Measurements from ENCODE around the gene TUBG1. TPM values are rescaled to one million over a fixed set of nuclear protein-coding genes. Genes with fewer than 3 reads are reported as not detected.

The TUBG1 gene
- polyA plus RNA-seq, 2 of the 4 experiments (the other 2 are of a cell fraction), result 73.3 to 156 TPM

- ChIA-PET POLR2A (no interaction called here), CTCF (no interaction called here)
- H3K9me3 ChIP-seq, result no peaks in the 10 kb centered on the region
- H3K4me2 ChIP-seq, result no peak overlapping the region
- WGBS (ENCODE audit: missing lambda C conversion rate), result 91% methylated on average over 4 of the region's 4 CpGs
- no peaks in the 10 kb centered on the region for H3K4me1 ChIP-seq
- no peak overlapping the region for H3K27ac ChIP-seq
- ATAC-seq (no peak), FAIRE-seq (no peak), DNase-seq (ENCODE audit: low read depth in 1 of 2, low spot score in 1 of 2) (no peak)
- TF ChIP-seq KDM1A (IDR thresholded peaks at IDR 0.05; ENCODE audit: low read depth) (no peak), NFE2L2 (conservative IDR thresholded peaks at IDR 0.05; ENCODE audit: low read length) (peak; percentile 73), HEYL (CRISPR knock-in tag; IDR thresholded peaks at IDR 0.05) (no peak), GATA3 (IDR thresholded peaks at IDR 0.05; ENCODE audit: borderline replicate concordance) (no peak), ESRRA (IDR thresholded peaks at IDR 0.05; ENCODE audit: borderline replicate concordance, low read length) (no peak), HOXB5 (CRISPR knock-in tag; IDR thresholded peaks at IDR 0.05) (no peak)
- no peak overlapping the region for H3K4me3 ChIP-seq
Observed at GRCh38 chr17:42640121-42640520, 30.6 kb downstream of the TUBG1 start.

GRCh38 chr17:42642336-42642735, 32.9 kb downstream of the TUBG1 start:
- Histone ChIP-seq H3K27ac (no peak overlapping the region), H3K4me2 (no peak overlapping the region), H3K4me1 (no peaks in the 10 kb centered on the region), H3K9me3 (no peaks in the 10 kb centered on the region), H3K4me3 (no peak overlapping the region)
- TF ChIP-seq HMGXB4 (CRISPR knock-in tag; IDR thresholded peaks at IDR 0.05; ENCODE audit: borderline replicate concordance) (no peak), CEBPB (IDR thresholded peaks at IDR 0.05) (no peak), CBX8 (IDR thresholded peaks at IDR 0.05) (no peak), CBX2 (IDR thresholded peaks at IDR 0.05; ENCODE audit: borderline replicate concordance, low read depth) (no peak), HDAC2 (IDR thresholded peaks at IDR 0.05) (no peak)
- TF ChIP-seq, protein P1, sequence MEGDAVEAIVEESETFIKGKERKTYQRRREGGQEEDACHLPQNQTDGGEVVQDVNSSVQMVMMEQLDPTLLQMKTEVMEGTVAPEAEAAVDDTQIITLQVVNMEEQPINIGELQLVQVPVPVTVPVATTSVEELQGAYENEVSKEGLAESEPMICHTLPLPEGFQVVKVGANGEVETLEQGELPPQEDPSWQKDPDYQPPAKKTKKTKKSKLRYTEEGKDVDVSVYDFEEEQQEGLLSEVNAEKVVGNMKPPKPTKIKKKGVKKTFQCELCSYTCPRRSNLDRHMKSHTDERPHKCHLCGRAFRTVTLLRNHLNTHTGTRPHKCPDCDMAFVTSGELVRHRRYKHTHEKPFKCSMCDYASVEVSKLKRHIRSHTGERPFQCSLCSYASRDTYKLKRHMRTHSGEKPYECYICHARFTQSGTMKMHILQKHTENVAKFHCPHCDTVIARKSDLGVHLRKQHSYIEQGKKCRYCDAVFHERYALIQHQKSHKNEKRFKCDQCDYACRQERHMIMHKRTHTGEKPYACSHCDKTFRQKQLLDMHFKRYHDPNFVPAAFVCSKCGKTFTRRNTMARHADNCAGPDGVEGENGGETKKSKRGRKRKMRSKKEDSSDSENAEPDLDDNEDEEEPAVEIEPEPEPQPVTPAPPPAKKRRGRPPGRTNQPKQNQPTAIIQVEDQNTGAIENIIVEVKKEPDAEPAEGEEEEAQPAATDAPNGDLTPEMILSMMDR (IDR thresholded peaks at IDR 0.05), result no peak
- TF ChIP-seq, protein P2, sequence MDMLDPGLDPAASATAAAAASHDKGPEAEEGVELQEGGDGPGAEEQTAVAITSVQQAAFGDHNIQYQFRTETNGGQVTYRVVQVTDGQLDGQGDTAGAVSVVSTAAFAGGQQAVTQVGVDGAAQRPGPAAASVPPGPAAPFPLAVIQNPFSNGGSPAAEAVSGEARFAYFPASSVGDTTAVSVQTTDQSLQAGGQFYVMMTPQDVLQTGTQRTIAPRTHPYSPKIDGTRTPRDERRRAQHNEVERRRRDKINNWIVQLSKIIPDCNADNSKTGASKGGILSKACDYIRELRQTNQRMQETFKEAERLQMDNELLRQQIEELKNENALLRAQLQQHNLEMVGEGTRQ (IDR thresholded peaks at IDR 0.05), result no peak
- POLR2A ChIA-PET, result no interaction called here
- CTCF ChIA-PET, result interaction anchor here (1.4 to 1.6 kb wide), 2 partner anchors 24 to 64 kb away, joined by 3 to 6 read pairs; partner anchors contain the start of gene PSMC3IP
- no peak for DNase-seq (ENCODE audit: low read depth in 1 of 2, low spot score in 1 of 2)
- 10% methylated on average over 2 of the region's 2 CpGs for WGBS (ENCODE audit: missing lambda C conversion rate)
- peak; percentile 32 to 44; a peak in 2 of 6 replicates for ATAC-seq
- no peak for FAIRE-seq

- no peak overlapping the region for H3K27ac ChIP-seq
- ChIA-PET POLR2A (no interaction called here), CTCF (interaction anchor here (0.6 to 2.4 kb wide), 10 partner anchors 11 to 673 kb away, joined by 3 to 8 read pairs (median 4); partner anchors contain the start of gene TUBG2)
- FAIRE-seq (no peak), ATAC-seq (0 out of 6 replicates have a peak, but pooled peaks of 1 of the 2 experiments have one; percentile 39), DNase-seq (ENCODE audit: low read depth in 1 of 2, low spot score in 1 of 2) (no peak)
- TF ChIP-seq BCL3 (IDR thresholded peaks at IDR 0.05), result no peak
- no peak for TF ChIP-seq MAZ (IDR thresholded peaks at IDR 0.05; ENCODE audit: borderline replicate concordance, low read depth, low read length)
- no peak for TF ChIP-seq NPAS2 (CRISPR knock-in tag; IDR thresholded peaks at IDR 0.05; ENCODE audit: borderline replicate concordance)
- no peak overlapping the region for H3K4me3 ChIP-seq
- no peaks in the 10 kb centered on the region for H3K9me3 ChIP-seq
- no peak overlapping the region for H3K4me2 ChIP-seq
- H3K4me1 ChIP-seq, result no peaks in the 10 kb centered on the region
- 90% methylated on average over 5 of the region's 5 CpGs for WGBS (ENCODE audit: missing lambda C conversion rate)
Observed at GRCh38 chr17:42647778-42648177, 38.3 kb downstream of the TUBG1 start.

All from A549 (cell line).